ENCODE results near the gene BNC2. TPM values are rescaled to one million over a fixed set of nuclear protein-coding genes. Genes with fewer than 3 reads are reported as not detected.

BNC2 gene
- total and polyA plus RNA-seq, 2 of the 4 experiments (the other 2 are of a cell fraction) = 15.5 to 45.2 TPM

GRCh38 chr9:16447946-16448345 is 422.5 kb downstream of the BNC2 start:
- Histone ChIP-seq H3K9ac (ENCODE audit: low read depth, low read length) (no peak overlapping the region), H2AK9ac (replicated peaks; ENCODE audit: low read depth, low read length, poor library complexity) (no peak overlapping the region), H2AFZ (replicated peaks; ENCODE audit: low read length, poor library complexity) (no peak overlapping the region), H3K14ac (replicated peaks; ENCODE audit: low read depth, low read length) (no peak overlapping the region), H2BK20ac (ENCODE audit: low read depth, low read length) (no peak overlapping the region), H4K5ac (ENCODE audit: low read depth, low read length) (no peak overlapping the region), H2BK15ac (ENCODE audit: low read depth, low read length) (no peak overlapping the region), H2BK120ac (ENCODE audit: low read depth, low read length) (no peak overlapping the region), H2AK5ac (ENCODE audit: low read depth, low read length) (no peak overlapping the region), H3K23ac (ENCODE audit: low read depth, low read length) (no peak overlapping the region), H3K27ac (ENCODE audit: insufficient read depth, low read length) (no peak overlapping the region), H3K27me3 (ENCODE audit: control insufficient read depth, insufficient read depth, low read length) (no peaks in the 10 kb centered on the region), H3K79me1 (ENCODE audit: low read depth in 1 of 2, low read length in 2 of 2) (peaks cover 9 to 21% of the 10 kb centered on the region in 2 experiments), H3K4ac (ENCODE audit: low read depth, low read length) (no peak overlapping the region), H3K36me3 (ENCODE audit: control insufficient read depth, insufficient read depth, low read length) (no peaks in the 10 kb centered on the region), H2BK5ac (ENCODE audit: low read depth, low read length, poor library complexity, severe bottlenecking) (no peak overlapping the region), H4K8ac (ENCODE audit: low read depth in 2 of 2, low read length in 2 of 2) (no peak overlapping the region), H3K18ac (ENCODE audit: low read depth, low read length) (no peak overlapping the region), H3K4me2 (ENCODE audit: low read depth, low read length) (no peak overlapping the region), H3K9me3 (ENCODE audit: control insufficient read depth, insufficient read depth, low read length) (no peaks in the 10 kb centered on the region), H4K20me1 (ENCODE audit: insufficient read depth, low read length) (no peaks in the 10 kb centered on the region), H3K4me3 (ENCODE audit: insufficient read depth, low read depth, low read length) (no peak overlapping the region), H3K4me1 (ENCODE audit: control insufficient read depth, insufficient read depth, low read length) (peaks cover 3% of the 10 kb centered on the region; the same call in 1 of the 2 replicates), H3K56ac (ENCODE audit: extremely low read depth, insufficient read depth, low read length) (no peak overlapping the region), H3K9me1 (ENCODE audit: insufficient read depth, low read length) (peaks cover 6% of the 10 kb centered on the region), H4K91ac (ENCODE audit: insufficient read depth, low read depth, low read length) (no peak overlapping the region)
- TF ChIP-seq CHD1 (IDR thresholded peaks at IDR 0.05; ENCODE audit: low read depth, low read length) (no peak), USF2 (IDR thresholded peaks at IDR 0.05; ENCODE audit: low read depth, low read length) (no peak), MAFK (IDR thresholded peaks at IDR 0.05; ENCODE audit: low read depth, low read length) (no peak), RCOR1 (IDR thresholded peaks at IDR 0.05; ENCODE audit: insufficient replicate concordance, low read length) (no peak), RFX5 (IDR thresholded peaks at IDR 0.05; ENCODE audit: low read depth, low read length) (no peak), CEBPB (IDR thresholded peaks at IDR 0.05; ENCODE audit: low read depth, low read length) (no peak), FOS (IDR thresholded peaks at IDR 0.05; ENCODE audit: low read depth, low read length) (no peak), SMC3 (IDR thresholded peaks at IDR 0.05; ENCODE audit: low read depth, low read length) (no peak), MAZ (IDR thresholded peaks at IDR 0.05; ENCODE audit: borderline replicate concordance, low read depth, low read length) (no peak), RAD21 (IDR thresholded peaks at IDR 0.05; ENCODE audit: low read length) (no peak), POLR2A (IDR thresholded peaks at IDR 0.05; ENCODE audit: low read depth, low read length) (no peak), NFE2L2 (IDR thresholded peaks at IDR 0.05; ENCODE audit: low read depth, low read length) (no peak), ELK1 (IDR thresholded peaks at IDR 0.05; ENCODE audit: borderline replicate concordance, low read depth, low read length) (no peak), CTCF (conservative IDR thresholded peaks at IDR 0.05; ENCODE audit: low read depth, low read length) (no peak), BHLHE40 (IDR thresholded peaks at IDR 0.05; ENCODE audit: low read depth, low read length) (no peak), MXI1 (IDR thresholded peaks at IDR 0.05; ENCODE audit: borderline replicate concordance, low read depth, low read length) (no peak)
- 60% methylated on average over 1 of the region's 3 CpGs; no CpG with 5 or more reads in 1 of the 2 experiments for WGBS, 2 experiments (ENCODE audit: extremely low coverage in 2 of 2, insufficient read length in 1 of 2)
- intact Hi-C loops (cut with micrococcal nuclease) (no loop called here), dilution Hi-C loops (cut with HindIII; ENCODE audit: low sequenced_read_pairs, unreplicated experiment) (no loop called here), in situ Hi-C loops (cut with MboI; ENCODE audit: low sequenced_read_pairs) (no loop called here)
- DNase-seq = no peak
- no peak for ATAC-seq (ENCODE audit: low read depth)
- ChIA-PET POLR2A (ENCODE audit: unreplicated experiment) (no interaction called here), CTCF (no interaction called here)
- no TSS peak for BruUV-seq (replicated peaks)
